Progenitor cell of endocrine pancreas (in vitro differentiated cells): ENCODE measurements around the gene RHOB. TPM values are rescaled to one million over a fixed set of nuclear protein-coding genes. Genes with fewer than 3 reads are reported as not detected.
A peak's percentile ranks its signal among the peaks of the same experiment; 100 is the strongest.
"Not testable (repeated sequence)": the region's sequence is repeated elsewhere in the genome, so short reads cannot be mapped to it uniquely, and the experiment has no call there.

Experiments
- DNase-seq: peaks from one replicate; pipeline ENCODE4 v3.0.0; 2021; ENCODE audit warnings: low spot score; ENCODE audit not compliant: unreplicated experiment
- H3K27ac Mint-ChIP-seq: 2 replicates; pipeline ENCODE4 v1.8.0; 2021; ENCODE audit warnings: mild to moderate bottlenecking, moderate library complexity, mixed read lengths
- H3K27me3 Mint-ChIP-seq: 2 replicates; pipeline ENCODE4 v1.8.0; 2021; ENCODE audit warnings: mixed read lengths
- H3K36me3 Mint-ChIP-seq: 2 replicates; pipeline ENCODE4 v1.8.0; 2022; ENCODE audit warnings: mixed read lengths; ENCODE audit not compliant: insufficient read depth
- H3K4me1 Mint-ChIP-seq: 2 replicates; pipeline ENCODE4 v1.8.0; 2021; ENCODE audit warnings: low read depth, mixed read lengths
- H3K4me3 Mint-ChIP-seq: 2 replicates; pipeline ENCODE4 v1.8.0; 2021; ENCODE audit warnings: low read depth, mild to moderate bottlenecking, moderate library complexity, mixed read lengths
- H3K9me3 Mint-ChIP-seq: 2 replicates; pipeline ENCODE4 v1.8.0; 2021; ENCODE audit warnings: low read depth, mixed read lengths
- total RNA-seq: library from RNA; stranded (reverse); gene quantifications from 2 replicates; pipeline ENCODE4 v1.2.1, GENCODE V29; 2021
- TF ChIP-seq, protein P1 (sequence below): fragments of 200-600 bp; sonication (generic); IDR thresholded peaks from one replicate; pipeline ENCODE4 v1.5.0; 2021; ENCODE audit warnings: antibody characterized with exemption, mild to moderate bottlenecking; ENCODE audit not compliant: unreplicated experiment

RHOB gene
- total RNA-seq, 1 donor from 2014 or later = 148 TPM

DNA sequence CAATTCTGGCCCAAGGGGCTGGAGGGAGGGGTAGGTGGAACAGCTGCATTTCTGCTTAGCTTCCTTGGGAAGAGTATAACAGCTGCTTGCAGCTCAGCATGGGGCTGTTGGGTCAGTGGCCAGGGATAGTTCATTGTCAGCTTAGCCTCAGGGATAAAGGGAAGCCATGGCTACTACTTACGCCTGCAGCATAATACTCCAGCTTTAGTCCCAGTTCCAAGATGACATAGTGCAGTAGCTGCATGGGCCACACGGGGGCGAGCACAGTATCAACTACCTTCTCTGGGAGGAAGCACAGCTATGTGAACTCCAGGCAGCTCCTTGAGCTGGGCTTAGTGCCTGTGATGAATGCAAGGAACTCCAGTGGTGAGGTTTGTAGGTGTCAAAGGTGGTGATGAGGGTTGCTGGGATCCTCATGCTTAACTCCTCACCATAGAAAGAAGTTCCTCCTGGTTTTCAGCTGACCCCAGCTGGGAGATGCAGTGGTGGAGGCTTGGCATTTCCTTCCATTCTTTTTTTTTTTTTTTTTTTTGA, 35.4 kb upstream of the RHOB start:
- Mint-ChIP-seq H3K36me3 (peaks cover 4% of the 10 kb centered on the region), H3K27ac (no peak overlapping the region), H3K27me3 (no peaks in the 10 kb centered on the region), H3K9me3 (peaks cover 21% of the 10 kb centered on the region), H3K4me3 (no peak overlapping the region), H3K4me1 (peaks cover 4% of the 10 kb centered on the region)
- DNase-seq = peak; percentile 42
- TF ChIP-seq, protein P1, sequence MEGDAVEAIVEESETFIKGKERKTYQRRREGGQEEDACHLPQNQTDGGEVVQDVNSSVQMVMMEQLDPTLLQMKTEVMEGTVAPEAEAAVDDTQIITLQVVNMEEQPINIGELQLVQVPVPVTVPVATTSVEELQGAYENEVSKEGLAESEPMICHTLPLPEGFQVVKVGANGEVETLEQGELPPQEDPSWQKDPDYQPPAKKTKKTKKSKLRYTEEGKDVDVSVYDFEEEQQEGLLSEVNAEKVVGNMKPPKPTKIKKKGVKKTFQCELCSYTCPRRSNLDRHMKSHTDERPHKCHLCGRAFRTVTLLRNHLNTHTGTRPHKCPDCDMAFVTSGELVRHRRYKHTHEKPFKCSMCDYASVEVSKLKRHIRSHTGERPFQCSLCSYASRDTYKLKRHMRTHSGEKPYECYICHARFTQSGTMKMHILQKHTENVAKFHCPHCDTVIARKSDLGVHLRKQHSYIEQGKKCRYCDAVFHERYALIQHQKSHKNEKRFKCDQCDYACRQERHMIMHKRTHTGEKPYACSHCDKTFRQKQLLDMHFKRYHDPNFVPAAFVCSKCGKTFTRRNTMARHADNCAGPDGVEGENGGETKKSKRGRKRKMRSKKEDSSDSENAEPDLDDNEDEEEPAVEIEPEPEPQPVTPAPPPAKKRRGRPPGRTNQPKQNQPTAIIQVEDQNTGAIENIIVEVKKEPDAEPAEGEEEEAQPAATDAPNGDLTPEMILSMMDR = peak; percentile 69

DNA sequence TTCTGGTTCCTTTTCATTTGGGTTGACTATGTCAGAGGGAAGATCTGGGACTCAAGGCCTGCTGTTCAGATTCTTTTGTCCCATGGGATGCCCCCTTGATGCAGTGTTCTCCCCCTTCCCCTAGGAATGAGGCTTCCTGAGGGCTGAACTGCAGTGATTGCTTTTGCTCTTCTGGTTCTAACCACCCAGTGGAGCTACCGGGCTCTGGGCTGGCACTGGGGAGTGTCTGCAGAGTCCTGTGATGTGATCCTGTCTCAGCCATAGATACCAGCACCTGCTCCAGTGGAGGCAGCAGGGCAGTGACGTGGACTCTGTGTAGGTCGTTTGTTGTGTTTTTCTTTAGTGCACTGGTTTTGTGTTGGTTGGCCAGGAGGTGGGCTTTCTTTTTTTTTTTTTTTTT, 32.1 kb upstream of the RHOB start:
- peaks cover 8% of the 10 kb centered on the region for H3K4me1 Mint-ChIP-seq
- no peaks in the 10 kb centered on the region for H3K27me3 Mint-ChIP-seq
- no peak for DNase-seq
- no peaks in the 10 kb centered on the region for H3K36me3 Mint-ChIP-seq
- H3K4me3 Mint-ChIP-seq = no peak overlapping the region
- TF ChIP-seq, protein P1 = no peak
- H3K27ac Mint-ChIP-seq = no peak overlapping the region
- peaks cover 3% of the 10 kb centered on the region for H3K9me3 Mint-ChIP-seq

DNA sequence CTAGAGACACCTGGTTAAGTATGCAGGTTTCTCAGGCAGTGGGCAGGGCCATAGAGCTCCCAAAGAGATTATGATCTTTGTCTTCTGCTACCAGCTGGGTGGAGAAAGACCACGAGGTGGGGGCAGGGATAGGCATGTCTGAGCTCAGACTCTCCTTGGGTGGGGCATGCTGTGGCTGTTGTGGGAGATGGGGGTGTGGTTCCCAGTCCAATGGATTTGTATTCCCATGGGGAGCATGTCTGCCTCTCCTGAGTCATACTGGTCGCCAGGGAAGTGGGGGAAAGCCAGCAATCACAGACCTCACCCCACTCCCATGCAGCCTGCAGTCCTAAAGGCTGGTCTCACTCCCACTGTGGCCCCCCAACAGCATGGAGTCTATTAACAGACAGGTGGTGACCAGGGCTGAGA, 31.4 kb upstream of the RHOB start:
- Mint-ChIP-seq H3K4me3 (no peak overlapping the region), H3K4me1 (peaks cover 8% of the 10 kb centered on the region)

DNA sequence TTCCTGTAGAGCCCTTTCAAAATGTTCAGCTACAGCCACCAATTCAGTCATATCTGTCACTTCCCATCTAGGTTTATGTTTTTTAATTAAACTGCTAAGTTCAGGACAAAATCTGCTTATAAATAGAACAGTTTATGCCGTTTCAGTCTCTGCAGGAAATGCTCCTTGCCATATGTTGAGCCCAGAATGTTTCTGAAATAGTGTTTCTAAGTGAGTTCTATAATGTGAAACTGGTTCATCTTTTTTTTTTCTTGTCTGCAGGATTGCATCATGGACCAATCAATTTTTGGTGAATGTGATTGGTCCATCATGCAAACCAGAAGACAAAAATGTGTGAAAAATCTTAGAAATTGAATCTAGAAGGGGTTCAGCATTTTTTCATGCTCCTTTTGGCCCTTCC, 30.2 kb upstream of the RHOB start:
- Mint-ChIP-seq H3K36me3 (no peaks in the 10 kb centered on the region), H3K27ac (no peak overlapping the region), H3K4me1 (peaks cover 8% of the 10 kb centered on the region), H3K9me3 (no peaks in the 10 kb centered on the region), H3K4me3 (no peak overlapping the region), H3K27me3 (no peaks in the 10 kb centered on the region)
- TF ChIP-seq, protein P1 = no peak
- DNase-seq = no peak

More for the DNA sequence above, 31.4 kb upstream of the RHOB start:
- TF ChIP-seq, protein P1 = no peak
- DNase-seq = no peak
- Mint-ChIP-seq H3K36me3 (no peaks in the 10 kb centered on the region), H3K9me3 (no peaks in the 10 kb centered on the region), H3K27me3 (no peaks in the 10 kb centered on the region), H3K27ac (no peak overlapping the region)

DNA sequence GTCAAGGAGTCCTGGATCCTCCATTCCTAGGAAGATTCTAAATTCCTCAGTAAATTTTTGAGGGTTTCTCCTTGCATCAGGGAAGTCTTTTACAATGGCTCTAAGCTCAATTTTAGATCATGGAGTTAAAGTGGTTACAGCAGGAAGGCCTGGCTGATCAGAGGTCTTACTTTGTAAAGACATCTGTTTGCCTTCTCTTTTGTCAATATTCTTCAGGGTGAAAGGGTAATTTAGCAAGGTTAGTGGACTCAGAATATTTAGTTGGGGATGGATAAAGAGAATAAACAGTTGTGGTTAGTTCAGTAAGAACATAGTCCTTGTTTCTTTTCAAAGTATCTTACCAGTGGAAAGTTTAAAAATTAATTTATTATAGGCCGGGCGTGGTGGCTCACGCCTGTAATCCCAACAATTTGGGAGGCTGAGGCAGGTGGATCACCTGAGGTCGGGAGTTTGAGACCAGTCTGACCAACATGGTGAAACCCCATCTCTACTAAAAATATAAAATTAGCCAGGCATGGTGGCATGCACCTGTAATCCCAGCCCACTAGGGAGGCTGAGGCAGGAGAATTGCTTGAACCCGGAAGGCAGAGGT, 29.5 kb upstream of the RHOB start:
- not testable (repeated sequence) for H3K27me3 Mint-ChIP-seq, H3K4me1 Mint-ChIP-seq, DNase-seq, H3K36me3 Mint-ChIP-seq, H3K27ac Mint-ChIP-seq, H3K4me3 Mint-ChIP-seq, H3K9me3 Mint-ChIP-seq

DNA sequence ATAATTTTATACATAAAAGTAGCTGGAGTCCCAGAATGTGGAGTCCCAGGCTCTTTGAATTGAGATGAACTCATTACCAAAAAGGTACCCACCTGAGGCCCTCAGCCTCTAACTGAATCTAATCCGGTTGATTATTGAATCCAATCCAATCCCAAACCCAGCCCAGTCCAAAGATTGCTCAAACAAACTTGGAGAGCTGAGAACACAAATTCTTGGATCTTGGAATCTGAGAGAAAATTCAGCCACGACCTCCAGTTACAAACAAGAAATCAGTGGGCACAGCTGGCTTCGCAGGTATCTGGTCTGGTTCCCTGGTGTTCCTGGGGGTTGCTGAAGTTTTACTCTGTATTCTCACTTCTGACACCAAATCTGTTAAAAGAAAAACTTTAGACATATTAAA, 28.4 kb upstream of the RHOB start:
- Mint-ChIP-seq H3K4me1 (peaks cover 4% of the 10 kb centered on the region), H3K27ac (no peak overlapping the region), H3K27me3 (peaks cover 9% of the 10 kb centered on the region), H3K4me3 (no peak overlapping the region), H3K9me3 (no peaks in the 10 kb centered on the region), H3K36me3 (no peaks in the 10 kb centered on the region)
- DNase-seq = no peak
- TF ChIP-seq, protein P1 = no peak
